Activated T-helper 1 cell treated with Interleukin-2 at 50 U/mL for 16 hours (primary cell): Measurements from ENCODE around the gene SYTL2.

Source experiments
- DNase-seq: peaks from one replicate; pipeline ENCODE4 v3.0.0-alpha.2; 2020; ENCODE audit warnings: low read depth

SYTL2 gene

GRCh38 chr11:85647604-85648299 lies 163.2 kb downstream of the SYTL2 start, which contains the start of gene TMEM126A:
TMEM126A (plus strand) TSS chr11:85647967; CDS start chr11:85650256, 2,289 bp downstream.
- DNase-seq: peak; percentile 81

GRCh38 chr11:85647078-85647477 lies 163.9 kb downstream of the SYTL2 start:
- no peak for DNase-seq
